ENCODE results near the gene NAPG.

NAPG gene

GRCh38 chr18:10511236-10511635 is 14.6 kb upstream of the NAPG start:
- no peak for DNase-seq (ENCODE audit: low read depth in 2 of 2)

GRCh38 chr18:10514082-10514481 is 11.7 kb upstream of the NAPG start:
- no peak for DNase-seq (ENCODE audit: low read depth in 2 of 2)
- no peak overlapping the region for H3K4me3 ChIP-seq (replicated peaks in 1 of 2; ENCODE audit: low read depth in 2 of 2, low read length in 2 of 2)
- TF ChIP-seq CTCF (IDR thresholded peaks at IDR 0.05; ENCODE audit: low read depth, low read length) = no peak

More at GRCh38 chr18:10511236-10511635, 14.6 kb upstream of the NAPG start:
- no peak overlapping the region for H3K4me3 ChIP-seq (replicated peaks in 1 of 2; ENCODE audit: low read depth in 2 of 2, low read length in 2 of 2)
- TF ChIP-seq CTCF (IDR thresholded peaks at IDR 0.05; ENCODE audit: low read depth, low read length) = no peak

DNA sequence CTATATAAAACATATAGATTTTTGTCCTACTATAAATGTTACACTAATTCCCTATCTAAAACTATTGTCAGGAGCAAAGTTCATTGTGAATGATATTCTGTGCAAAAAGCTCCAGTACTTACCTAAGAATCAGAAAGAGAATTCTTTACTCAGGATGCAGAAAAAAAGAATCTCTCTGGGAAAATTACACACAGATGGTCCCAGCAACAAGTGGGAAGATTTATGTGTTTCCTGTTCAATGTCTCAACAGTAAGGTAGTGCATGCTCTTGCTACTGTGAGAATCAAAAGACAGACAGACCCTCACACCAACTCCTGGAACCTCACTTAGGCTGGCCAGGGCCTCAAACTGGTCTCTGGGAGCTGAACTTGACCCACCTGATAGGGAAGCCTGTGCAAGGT is 11.2 kb upstream of the NAPG start:
- no peak for TF ChIP-seq CTCF (IDR thresholded peaks at IDR 0.05; ENCODE audit: low read depth, low read length)
- no peak for DNase-seq (ENCODE audit: low read depth in 2 of 2)
- H3K4me3 ChIP-seq (replicated peaks in 1 of 2; ENCODE audit: low read depth in 2 of 2, low read length in 2 of 2) = no peak overlapping the region

- TF ChIP-seq CTCF (IDR thresholded peaks at IDR 0.05; ENCODE audit: low read depth, low read length) = no peak
- no peak for DNase-seq (ENCODE audit: low read depth in 2 of 2)
- H3K4me3 ChIP-seq (replicated peaks in 1 of 2; ENCODE audit: low read depth in 2 of 2, low read length in 2 of 2) = no peak overlapping the region
These were observed 10.4 kb upstream of the NAPG start for GRCh38 chr18:10515456-10515855.

DNA sequence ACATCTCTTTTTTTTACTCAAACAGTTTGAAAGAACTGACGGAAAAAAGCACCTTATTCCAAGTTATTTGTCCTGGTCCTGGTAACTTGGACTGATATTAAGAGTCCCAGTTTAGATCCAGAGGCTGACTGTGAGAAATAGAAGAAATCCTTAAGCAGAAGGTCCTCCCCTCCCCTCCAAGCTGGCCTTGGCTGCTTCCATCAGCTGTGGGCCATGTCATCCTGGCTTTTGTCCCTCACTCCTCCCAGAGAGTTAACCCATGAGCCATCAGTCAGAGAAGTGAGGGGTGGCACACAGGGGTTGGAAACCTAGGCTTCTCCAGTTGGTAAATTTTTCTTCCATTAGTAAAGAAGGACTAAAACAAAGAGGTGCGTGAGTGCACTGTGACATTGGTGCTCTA is 9.7 kb upstream of the NAPG start:
- H3K4me3 ChIP-seq (replicated peaks in 1 of 2; ENCODE audit: low read depth in 2 of 2, low read length in 2 of 2) = no peak overlapping the region
- no peak for DNase-seq (ENCODE audit: low read depth in 2 of 2)
- no peak for TF ChIP-seq CTCF (IDR thresholded peaks at IDR 0.05; ENCODE audit: low read depth, low read length)

DNA sequence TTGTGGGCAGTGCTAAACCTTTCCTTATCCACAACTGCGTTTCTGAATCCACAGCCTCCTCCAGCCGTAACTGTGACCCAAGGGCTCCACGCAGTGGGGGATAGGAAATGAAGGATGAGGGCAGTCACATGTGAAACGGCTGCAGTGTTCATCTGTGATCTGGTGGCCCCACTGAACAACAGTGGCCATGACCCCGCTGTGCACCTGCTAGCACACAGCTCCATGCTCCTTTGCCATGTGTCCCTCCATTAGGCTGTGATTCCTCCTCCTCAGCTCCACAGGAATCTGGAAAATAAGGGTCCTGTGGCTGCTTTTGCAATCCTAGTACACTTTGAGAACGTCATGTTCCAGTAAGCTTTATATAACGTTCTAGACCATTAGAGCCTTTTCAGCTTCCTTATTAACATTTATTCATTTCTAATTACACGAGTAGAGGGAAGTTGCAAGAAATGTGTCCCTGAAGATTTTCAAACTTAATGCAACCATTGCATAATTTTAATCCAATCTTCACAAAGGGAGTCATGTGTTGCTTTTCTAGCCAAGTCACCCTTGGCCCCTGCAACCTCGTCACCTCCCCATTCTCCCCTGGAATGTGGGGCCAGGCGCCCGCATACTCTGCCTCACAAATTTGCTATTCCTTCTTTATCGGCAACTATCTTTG is 7.1 kb upstream of the NAPG start:
- no peak overlapping the region for H3K4me3 ChIP-seq (replicated peaks in 1 of 2; ENCODE audit: low read depth in 2 of 2, low read length in 2 of 2)
- peak; percentile 42 to 71 for DNase-seq (ENCODE audit: low read depth in 2 of 2)

More for the DNA sequence above, 7.1 kb upstream of the NAPG start:
- peak; percentile 14 for TF ChIP-seq CTCF (IDR thresholded peaks at IDR 0.05; ENCODE audit: low read depth, low read length)

Data from cardiac fibroblast (primary cell).